ENCODE data around the gene GGNBP2. TPM values are rescaled to one million over a fixed set of nuclear protein-coding genes. Genes with fewer than 3 reads are reported as not detected.

GGNBP2 gene
- total RNA-seq, 1 donor from 2014 or later = 37.3 TPM

GRCh38 chr17:36553459-36553858 lies 8.7 kb downstream of the GGNBP2 start:
- no peak for DNase-seq (ENCODE audit: low read depth in 2 of 2)

GRCh38 chr17:36566081-36566480 lies 21.4 kb downstream of the GGNBP2 start:
- DNase-seq (ENCODE audit: low read depth in 2 of 2) = no peak

- DNase-seq (ENCODE audit: low read depth in 2 of 2) = no peak
Observed at GRCh38 chr17:36575028-36575427, 30.3 kb downstream of the GGNBP2 start.

GRCh38 chr17:36576793-36577192 lies 32.1 kb downstream of the GGNBP2 start:
- DNase-seq (ENCODE audit: low read depth in 2 of 2) = no peak

GRCh38 chr17:36578671-36579070 lies 34.0 kb downstream of the GGNBP2 start:
- no peak for DNase-seq (ENCODE audit: low read depth in 2 of 2)

GRCh38 chr17:36583787-36584186 lies 39.1 kb downstream of the GGNBP2 start:
- no peak for DNase-seq (ENCODE audit: low read depth in 2 of 2)

GRCh38 chr17:36586138-36586537 lies 41.4 kb downstream of the GGNBP2 start:
- DNase-seq (ENCODE audit: low read depth in 2 of 2) = no peak

GRCh38 chr17:36590082-36590481 lies 45.4 kb downstream of the GGNBP2 start:
- no peak for DNase-seq (ENCODE audit: low read depth in 2 of 2)

- peak; percentile 74 to 79 for DNase-seq (ENCODE audit: low read depth in 2 of 2)
Observed at GRCh38 chr17:36591434-36592315, 47.0 kb downstream of the GGNBP2 start, which contains the start of gene DHRS11. TSS of gene DHRS11 (plus strand) at chr17:36591879. CDS start at chr17:36592010, 131 bp downstream.

- peak in 1 of 2 donors; percentile 9 for DNase-seq (ENCODE audit: low read depth in 2 of 2)
Observed at GRCh38 chr17:36592316-36592715, 47.6 kb downstream of the GGNBP2 start.

- no peak for DNase-seq (ENCODE audit: low read depth in 2 of 2)
Observed at GRCh38 chr17:36592716-36593321, 48.1 kb downstream of the GGNBP2 start.

- DNase-seq (ENCODE audit: low read depth in 2 of 2) = no peak
Observed at GRCh38 chr17:36593656-36594316, 49.1 kb downstream of the GGNBP2 start.

- DNase-seq (ENCODE audit: low read depth in 2 of 2) = no peak
Observed at GRCh38 chr17:36594626-36595401, 50.1 kb downstream of the GGNBP2 start.

- DNase-seq (ENCODE audit: low read depth in 2 of 2) = no peak
Observed at GRCh38 chr17:36597226-36597625, 52.5 kb downstream of the GGNBP2 start.

- DNase-seq (ENCODE audit: low read depth in 2 of 2) = no peak
Observed at GRCh38 chr17:36597866-36598777, 53.4 kb downstream of the GGNBP2 start.

GRCh38 chr17:36598951-36599401 lies 54.3 kb downstream of the GGNBP2 start:
- no peak for DNase-seq (ENCODE audit: low read depth in 2 of 2)

GRCh38 chr17:36599546-36600250 lies 55.0 kb downstream of the GGNBP2 start:
- DNase-seq (ENCODE audit: low read depth in 2 of 2) = no peak

- no peak for DNase-seq (ENCODE audit: low read depth in 2 of 2)
Observed at GRCh38 chr17:36600465-36600864, 55.7 kb downstream of the GGNBP2 start.

GRCh38 chr17:36600936-36601302 lies 56.2 kb downstream of the GGNBP2 start:
- no peak for DNase-seq (ENCODE audit: low read depth in 2 of 2)

Data from lung microvascular endothelial cell (primary cell).